Measurements from ENCODE around the gene SERPINA1. TPM values are rescaled to one million over a fixed set of nuclear protein-coding genes. Genes with fewer than 3 reads are reported as not detected.

The SERPINA1 gene
- total and polyA plus RNA-seq, 7 donors = 1.9 to 134 (median 26.6) TPM

- Histone ChIP-seq H3K27me3 (no peaks in the 10 kb centered on the region), H3K4me1 (peaks cover 0 to 11% (median 10%) of the 10 kb centered on the region in 4 donors), H3K27ac (peak overlapping the region in 1 of 4 donors; percentile 14), H3K36me3 (no peaks in the 10 kb centered on the region), H3K4me3 (no peak overlapping the region), H3K9me3 (no peaks in the 10 kb centered on the region)
- TF ChIP-seq POLR2A (IDR thresholded peaks at IDR 0.05) (no peak), POLR2AphosphoS5 (IDR thresholded peaks at IDR 0.05) (peak in 2 of 4 donors; percentile 29 to 64)
- intact Hi-C loops (cut with DNase I) = no loop called here
- DNase-seq = peak; percentile 89
- 15 to 48% methylated on average over 2 of the region's 2 CpGs for WGBS, 2 donors
Observed at GRCh38 chr14:94342334-94342934, 46.0 kb downstream of the SERPINA1 start.

DNA sequence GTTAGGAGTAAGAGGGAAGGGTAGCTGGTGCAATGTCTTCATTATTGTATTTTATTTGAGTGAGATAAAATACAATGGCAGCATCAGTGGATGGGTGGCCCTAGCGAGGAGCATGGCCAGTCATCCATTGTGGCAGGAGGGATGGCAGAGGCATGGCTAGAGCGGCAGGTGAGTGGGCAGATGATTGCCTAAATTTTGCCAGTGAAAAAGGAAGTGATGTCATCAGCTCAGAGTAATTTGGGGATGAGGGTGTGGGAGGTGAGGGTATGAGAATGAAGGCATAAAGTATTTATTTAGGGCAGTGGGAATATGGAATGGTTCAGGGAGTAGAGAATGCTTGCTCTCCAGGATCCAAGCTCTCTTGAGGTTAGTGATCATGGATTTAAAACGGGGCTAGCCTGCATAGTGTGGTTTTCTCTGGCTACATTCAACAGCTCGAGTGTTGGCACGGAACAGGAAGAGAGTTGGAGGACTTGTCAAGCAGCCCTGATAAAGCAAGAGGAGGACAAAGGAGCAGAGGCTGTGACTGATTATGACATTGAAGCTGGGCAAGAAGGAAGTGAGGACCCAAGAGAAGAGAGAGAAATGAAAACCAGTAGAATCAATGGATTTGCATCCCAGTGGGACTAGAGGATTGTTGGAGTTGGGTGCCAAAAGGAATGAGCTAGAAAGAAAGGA, 46.6 kb downstream of the SERPINA1 start:
- H3K27ac ChIP-seq = no peak overlapping the region
- intact Hi-C loops (cut with DNase I) = no loop called here
- no peak overlapping the region for H3K4me3 ChIP-seq

DNA sequence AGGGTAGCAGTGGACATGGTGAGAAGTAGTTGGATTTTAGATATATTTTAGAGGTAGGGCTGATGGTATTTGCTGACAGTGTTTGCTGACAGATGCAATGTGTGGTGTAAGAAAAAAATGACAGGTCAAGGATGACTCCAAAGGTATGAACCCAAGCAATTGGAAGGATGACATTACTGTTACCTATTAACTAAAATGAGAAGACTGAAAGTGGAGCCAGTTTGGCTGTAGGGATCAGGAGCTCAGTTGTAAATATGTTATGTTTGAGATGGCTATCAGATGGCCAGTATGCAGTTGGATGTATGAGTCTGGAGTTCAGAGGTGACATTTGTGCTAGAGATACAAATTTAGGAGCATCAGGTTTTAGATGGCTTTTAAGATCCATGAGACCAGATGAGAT, 47.9 kb downstream of the SERPINA1 start:
- no peak for DNase-seq
- Histone ChIP-seq H3K36me3 (no peaks in the 10 kb centered on the region), H3K27me3 (no peaks in the 10 kb centered on the region), H3K4me3 (no peak overlapping the region), H3K27ac (no peak overlapping the region), H3K4me1 (peaks cover 0 to 11% (median 10%) of the 10 kb centered on the region in 4 donors), H3K9me3 (no peaks in the 10 kb centered on the region)
- TF ChIP-seq EP300 (IDR thresholded peaks at IDR 0.05) (no peak), POLR2A (IDR thresholded peaks at IDR 0.05) (no peak), POLR2AphosphoS5 (IDR thresholded peaks at IDR 0.05) (no peak)
- TF ChIP-seq, protein P1, sequence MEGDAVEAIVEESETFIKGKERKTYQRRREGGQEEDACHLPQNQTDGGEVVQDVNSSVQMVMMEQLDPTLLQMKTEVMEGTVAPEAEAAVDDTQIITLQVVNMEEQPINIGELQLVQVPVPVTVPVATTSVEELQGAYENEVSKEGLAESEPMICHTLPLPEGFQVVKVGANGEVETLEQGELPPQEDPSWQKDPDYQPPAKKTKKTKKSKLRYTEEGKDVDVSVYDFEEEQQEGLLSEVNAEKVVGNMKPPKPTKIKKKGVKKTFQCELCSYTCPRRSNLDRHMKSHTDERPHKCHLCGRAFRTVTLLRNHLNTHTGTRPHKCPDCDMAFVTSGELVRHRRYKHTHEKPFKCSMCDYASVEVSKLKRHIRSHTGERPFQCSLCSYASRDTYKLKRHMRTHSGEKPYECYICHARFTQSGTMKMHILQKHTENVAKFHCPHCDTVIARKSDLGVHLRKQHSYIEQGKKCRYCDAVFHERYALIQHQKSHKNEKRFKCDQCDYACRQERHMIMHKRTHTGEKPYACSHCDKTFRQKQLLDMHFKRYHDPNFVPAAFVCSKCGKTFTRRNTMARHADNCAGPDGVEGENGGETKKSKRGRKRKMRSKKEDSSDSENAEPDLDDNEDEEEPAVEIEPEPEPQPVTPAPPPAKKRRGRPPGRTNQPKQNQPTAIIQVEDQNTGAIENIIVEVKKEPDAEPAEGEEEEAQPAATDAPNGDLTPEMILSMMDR (IDR thresholded peaks at IDR 0.05) = no peak
- intact Hi-C loops (cut with DNase I) = no loop called here

More for the DNA sequence above, 46.6 kb downstream of the SERPINA1 start:
- no peaks in the 10 kb centered on the region for H3K36me3 ChIP-seq
- 38 to 49% methylated on average over 5 of the region's 5 CpGs for WGBS, 2 donors
- H3K27me3 ChIP-seq = no peaks in the 10 kb centered on the region
- no peak for DNase-seq
- TF ChIP-seq, protein P1 (IDR thresholded peaks at IDR 0.05) = no peak
- TF ChIP-seq POLR2AphosphoS5 (IDR thresholded peaks at IDR 0.05) (no peak), POLR2A (IDR thresholded peaks at IDR 0.05) (no peak), EP300 (IDR thresholded peaks at IDR 0.05) (no peak)
- H3K9me3 ChIP-seq = no peaks in the 10 kb centered on the region
- H3K4me1 ChIP-seq = peaks cover 0 to 11% (median 10%) of the 10 kb centered on the region in 4 donors

DNA sequence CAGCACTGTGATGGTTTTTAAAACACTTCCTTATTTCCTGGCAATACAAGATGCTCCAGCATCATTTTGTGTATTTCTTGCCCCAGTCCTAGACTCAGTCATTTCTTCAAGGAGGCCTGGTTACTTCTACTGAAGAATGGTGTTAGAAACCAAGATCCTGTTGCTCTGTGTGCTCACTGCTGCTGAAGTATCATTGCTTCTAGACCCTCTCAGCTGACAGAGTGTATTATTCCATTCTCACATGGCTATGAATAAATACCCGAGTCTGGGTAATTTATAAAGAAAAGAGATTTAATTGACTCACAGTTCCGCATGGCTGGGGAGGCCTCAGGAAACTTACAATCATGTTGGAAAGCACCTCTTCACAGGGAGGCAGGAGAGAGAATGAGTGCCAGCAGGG, 50.4 kb downstream of the SERPINA1 start:
- H3K27me3 ChIP-seq = no peaks in the 10 kb centered on the region
- no peak overlapping the region for H3K4me3 ChIP-seq
- no peaks in the 10 kb centered on the region for H3K9me3 ChIP-seq
- H3K4me1 ChIP-seq = peaks cover 0 to 11% (median 10%) of the 10 kb centered on the region in 4 donors
- no peak overlapping the region for H3K27ac ChIP-seq
- DNase-seq = no peak
- H3K36me3 ChIP-seq = no peaks in the 10 kb centered on the region
- TF ChIP-seq POLR2A (IDR thresholded peaks at IDR 0.05) = no peak
- TF ChIP-seq EP300 (IDR thresholded peaks at IDR 0.05) = no peak
- TF ChIP-seq POLR2AphosphoS5 (IDR thresholded peaks at IDR 0.05) = no peak
- TF ChIP-seq, protein P1 (IDR thresholded peaks at IDR 0.05) = no peak
- WGBS, 2 donors = 90 to 94% methylated on average over 2 of the region's 2 CpGs
- intact Hi-C loops (cut with DNase I) = no loop called here

DNA sequence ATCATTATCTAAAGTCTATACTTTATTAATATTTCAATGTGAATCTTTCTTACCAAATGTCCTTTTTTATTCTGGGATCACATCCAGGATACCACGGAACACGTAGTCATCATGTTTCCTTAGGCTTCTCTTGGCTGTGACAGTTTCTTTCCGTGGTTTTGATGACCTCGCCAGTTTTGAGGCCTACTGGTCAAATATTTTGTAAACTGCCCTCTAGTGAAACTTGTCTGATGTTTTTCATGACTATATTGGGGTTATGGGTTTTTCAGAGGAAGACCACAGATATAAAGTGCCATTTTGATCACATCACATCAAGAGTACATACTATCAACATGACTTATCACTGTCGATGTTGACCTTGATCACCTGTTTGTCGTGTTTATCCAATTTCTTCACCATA, 51.1 kb downstream of the SERPINA1 start:
- intact Hi-C loops (cut with DNase I) = no loop called here
- TF ChIP-seq POLR2A (IDR thresholded peaks at IDR 0.05) = no peak
- TF ChIP-seq POLR2AphosphoS5 (IDR thresholded peaks at IDR 0.05) = no peak
- H3K27me3 ChIP-seq = no peaks in the 10 kb centered on the region

More for the DNA sequence above, 51.1 kb downstream of the SERPINA1 start:
- Histone ChIP-seq H3K36me3 (no peaks in the 10 kb centered on the region), H3K9me3 (no peaks in the 10 kb centered on the region), H3K27ac (no peak overlapping the region), H3K4me3 (no peak overlapping the region), H3K4me1 (peaks cover 0 to 6% (median 4%) of the 10 kb centered on the region in 4 donors)
- 83 to 86% methylated on average over 6 of the region's 6 CpGs for WGBS, 2 donors
- no peak for DNase-seq

Measured in sigmoid colon (tissue), 7 donors.